Prostate gland (tissue), 2 donors: Measurements from ENCODE around the gene GJC1. TPM values are rescaled to one million over a fixed set of nuclear protein-coding genes. Genes with fewer than 3 reads are reported as not detected.
"Not testable (repeated sequence)": the region's sequence is repeated elsewhere in the genome, so short reads cannot be mapped to it uniquely, and the experiment has no call there.

Experiments
- DNase-seq: peaks from one replicate; pipeline ENCODE4 v3.0.0-alpha.2; 2019; ENCODE audit warnings: low spot score
- H3K27ac ChIP-seq, 2 donors: fragments of 200-600 bp; sonication (generic); 2 replicates each; pipeline ENCODE4 v1.5.1; 2017 to 2019
- H3K27me3 ChIP-seq: fragments of 200-600 bp; sonication (generic); replicated peaks from 2 replicates; pipeline ENCODE4 v1.5.1; 2019; ENCODE audit not compliant: insufficient read depth
- H3K36me3 ChIP-seq, 2 donors: fragments of 200-600 bp; sonication (generic); 1 replicate in 1 of 2; 2 replicates in 1 of 2; pipeline versions ENCODE4 v1.5.1 to v1.8.1; 2017 to 2019
- H3K4me1 ChIP-seq: fragments of 200-600 bp; sonication (generic); replicated peaks from 2 replicates; pipeline ENCODE4 v1.5.1; 2019
- H3K4me3 ChIP-seq, 2 donors: fragments of 200-600 bp; sonication (generic); 2 replicates each; pipeline ENCODE4 v1.5.1; 2017 to 2019
- H3K9me3 ChIP-seq: fragments of 200-600 bp; sonication (generic); 2 replicates; pipeline ENCODE4 v1.5.1; 2017
- POLR2A ChIP-seq: fragments of 450-650 bp; IDR thresholded peaks from one replicate; pipeline ENCODE4 v1.6.1; 2016; ENCODE audit warnings: antibody characterized with exemption, mild to moderate bottlenecking
- POLR2AphosphoS5 ChIP-seq: sonication (generic); formaldehyde crosslinking; IDR thresholded peaks from one replicate; pipeline ENCODE4 v1.6.1; 2017; ENCODE audit warnings: antibody characterized with exemption
- WGBS: methylation state at CpG from one replicate; pipeline ENCODE4 v1.1.5; 2018; 5-methylcytosine and 5-hydroxymethylcytosine counted together
- intact Hi-C: fragments of 100-400 bp; cut with DNase I; formaldehyde crosslinking; loops from one replicate; pipeline ENCODE4 v1.14.2; 2022
- total RNA-seq, 2 donors: library from RNA; depleted of rRNA; stranded (reverse); fragments of >200 nt; gene quantifications; one replicate each; pipeline ENCODE4 v1.1.0, GENCODE V29; 2016
- TF ChIP-seq, protein P1 (sequence below), 4 experiments: fragments of 200-600 bp in 2 of 4; fragments of 450-650 bp in 2 of 4; sonication (generic) in 2 of 4; IDR thresholded peaks; 1 replicate in 3 of 4; 2 replicates in 1 of 4; pipeline ENCODE4 v1.5.1; 2016 to 2019; ENCODE audit warnings: antibody characterized with exemption in 4 of 4, mild to moderate bottlenecking in 2 of 4, moderate library complexity in 2 of 4

Gene GJC1
- total RNA-seq, 2 donors from 2014 or later = 5.3 to 18.3 TPM

DNA sequence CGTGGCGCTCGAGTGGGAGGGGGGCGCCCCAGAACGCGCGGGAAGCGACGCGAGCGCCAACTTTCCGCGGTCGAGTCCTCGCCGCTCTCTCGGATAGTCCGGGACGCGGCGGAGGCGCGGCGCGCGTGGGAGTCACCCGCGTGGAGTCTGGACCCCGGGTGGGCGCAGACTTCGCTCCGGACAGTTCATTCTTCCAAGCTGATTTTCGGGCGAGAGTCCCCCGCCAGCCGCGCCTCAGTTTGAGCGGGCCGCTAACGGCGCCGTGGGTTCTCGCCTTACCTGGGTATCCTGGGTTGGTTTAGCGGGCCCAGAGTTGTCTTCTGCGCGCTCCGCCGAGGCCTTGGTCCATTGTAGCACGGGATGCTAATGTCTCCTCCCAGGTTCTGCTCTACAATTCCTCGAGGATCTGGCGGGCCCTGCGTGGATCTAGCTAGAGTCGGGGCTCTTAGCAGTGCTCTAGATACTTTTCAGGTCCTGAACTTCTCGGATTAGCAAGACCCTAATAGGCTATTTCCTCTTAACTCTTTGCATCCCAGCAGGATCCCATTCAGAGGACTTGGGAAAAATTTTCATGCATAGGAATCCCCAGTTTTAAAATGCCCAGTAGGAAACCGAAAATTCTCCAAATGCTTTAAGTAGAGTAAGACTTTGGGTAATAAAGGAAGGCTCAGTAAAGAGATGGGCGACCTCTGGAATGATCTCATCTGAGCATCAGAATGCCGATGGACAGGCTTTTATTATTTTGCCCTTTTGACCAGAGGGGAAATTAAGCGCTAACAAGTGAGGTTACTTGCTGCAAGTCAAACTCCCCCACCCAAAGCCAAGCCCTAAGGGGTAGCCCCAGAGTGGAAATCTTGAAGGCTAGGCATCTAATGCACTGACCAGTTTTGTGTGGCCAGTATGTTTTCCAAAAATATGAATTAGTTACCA, 537 bp upstream of the GJC1 start:
- Histone ChIP-seq H3K27ac (peak overlapping the region; percentile 59 to 69), H3K27me3 (peaks cover 12% of the 10 kb centered on the region), H3K9me3 (no peaks in the 10 kb centered on the region), H3K36me3 (no peaks in the 10 kb centered on the region), H3K4me3 (peak overlapping the region; percentile 37 to 44), H3K4me1 (no peaks in the 10 kb centered on the region)
- DNase-seq = no peak
- WGBS = 12% methylated on average over 33 of the region's 58 CpGs
- intact Hi-C loops = no loop called here
- TF ChIP-seq, protein P1, sequence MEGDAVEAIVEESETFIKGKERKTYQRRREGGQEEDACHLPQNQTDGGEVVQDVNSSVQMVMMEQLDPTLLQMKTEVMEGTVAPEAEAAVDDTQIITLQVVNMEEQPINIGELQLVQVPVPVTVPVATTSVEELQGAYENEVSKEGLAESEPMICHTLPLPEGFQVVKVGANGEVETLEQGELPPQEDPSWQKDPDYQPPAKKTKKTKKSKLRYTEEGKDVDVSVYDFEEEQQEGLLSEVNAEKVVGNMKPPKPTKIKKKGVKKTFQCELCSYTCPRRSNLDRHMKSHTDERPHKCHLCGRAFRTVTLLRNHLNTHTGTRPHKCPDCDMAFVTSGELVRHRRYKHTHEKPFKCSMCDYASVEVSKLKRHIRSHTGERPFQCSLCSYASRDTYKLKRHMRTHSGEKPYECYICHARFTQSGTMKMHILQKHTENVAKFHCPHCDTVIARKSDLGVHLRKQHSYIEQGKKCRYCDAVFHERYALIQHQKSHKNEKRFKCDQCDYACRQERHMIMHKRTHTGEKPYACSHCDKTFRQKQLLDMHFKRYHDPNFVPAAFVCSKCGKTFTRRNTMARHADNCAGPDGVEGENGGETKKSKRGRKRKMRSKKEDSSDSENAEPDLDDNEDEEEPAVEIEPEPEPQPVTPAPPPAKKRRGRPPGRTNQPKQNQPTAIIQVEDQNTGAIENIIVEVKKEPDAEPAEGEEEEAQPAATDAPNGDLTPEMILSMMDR (IDR thresholded peaks at IDR 0.05) = no peak
- TF ChIP-seq POLR2A = no peak
- no peak for TF ChIP-seq POLR2AphosphoS5

DNA sequence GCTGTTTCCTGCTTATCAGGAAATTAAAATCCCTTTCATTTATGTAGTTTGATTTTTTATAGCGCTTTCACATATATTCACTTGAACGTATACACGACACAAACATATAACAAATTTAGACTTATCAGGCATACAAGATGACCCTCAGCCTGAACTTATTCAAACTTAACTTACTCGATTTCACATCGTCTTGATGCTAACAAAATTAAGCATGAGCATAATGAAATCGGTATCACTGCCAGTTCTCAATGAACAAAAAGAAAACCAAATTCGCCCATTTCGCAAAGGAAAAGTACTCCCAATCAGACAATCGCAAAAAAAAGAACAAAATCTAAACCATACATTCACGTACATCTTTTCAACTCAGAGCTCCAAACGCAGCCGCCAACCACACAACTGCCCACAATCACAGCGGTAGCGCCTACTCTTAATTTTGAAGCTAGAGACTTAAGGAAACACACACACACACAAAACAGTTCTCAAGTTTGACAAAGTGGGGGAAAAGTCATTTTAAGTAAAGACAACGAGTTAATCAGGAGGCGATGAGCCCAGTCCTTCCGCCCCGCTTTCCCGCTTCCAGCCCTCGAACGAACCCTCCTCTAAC, 1.1 kb downstream of the GJC1 start:
- DNase-seq = no peak
- Histone ChIP-seq H3K27me3 (peaks cover 12% of the 10 kb centered on the region), H3K9me3 (no peaks in the 10 kb centered on the region), H3K4me1 (no peaks in the 10 kb centered on the region), H3K36me3 (no peaks in the 10 kb centered on the region), H3K4me3 (peak overlapping the region; percentile 37 to 44), H3K27ac (peak overlapping the region; percentile 23 to 69)
- 5% methylated on average over 21 of the region's 21 CpGs for WGBS
- intact Hi-C loops = loop anchor here (5.0 kb wide), 2 partner anchors 38 to 42 kb away; no protein-coding TSS in a partner anchor
- TF ChIP-seq POLR2A = no peak
- TF ChIP-seq, protein P1 (IDR thresholded peaks at IDR 0.05) = no peak
- no peak for TF ChIP-seq POLR2AphosphoS5

DNA sequence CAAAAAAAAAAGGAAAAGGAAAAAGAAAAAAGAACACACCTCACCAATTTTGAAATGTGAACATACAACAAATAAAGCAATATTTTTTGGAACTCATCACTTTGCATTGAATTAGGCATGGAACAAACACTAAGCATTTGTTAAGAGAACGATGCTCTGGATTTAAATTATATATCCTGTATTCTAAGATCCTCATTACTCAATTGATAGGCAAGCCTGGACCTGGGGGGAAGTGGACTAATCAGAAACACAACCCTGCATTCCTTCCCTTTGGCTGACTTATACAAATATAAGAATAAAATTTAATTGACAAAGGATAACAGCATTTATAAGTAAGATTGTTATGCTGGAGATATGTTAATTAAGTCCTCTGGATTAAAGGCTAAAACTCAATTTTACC, 2.2 kb downstream of the GJC1 start:
- TF ChIP-seq, protein P1 (IDR thresholded peaks at IDR 0.05) = no peak
- TF ChIP-seq POLR2A (no peak), POLR2AphosphoS5 (no peak)
- H3K27me3 ChIP-seq = peaks cover 12% of the 10 kb centered on the region
- intact Hi-C loops = loop anchor here (5.0 kb wide), 2 partner anchors 39 to 41 kb away; no protein-coding TSS in a partner anchor
- no peak overlapping the region for H3K4me3 ChIP-seq
- no peaks in the 10 kb centered on the region for H3K36me3 ChIP-seq
- no peaks in the 10 kb centered on the region for H3K4me1 ChIP-seq
- 57% methylated on average over 1 of the region's 1 CpG for WGBS
- peak overlapping the region in 1 of 2 donors; percentile 23 for H3K27ac ChIP-seq
- no peak for DNase-seq
- H3K9me3 ChIP-seq = no peaks in the 10 kb centered on the region

DNA sequence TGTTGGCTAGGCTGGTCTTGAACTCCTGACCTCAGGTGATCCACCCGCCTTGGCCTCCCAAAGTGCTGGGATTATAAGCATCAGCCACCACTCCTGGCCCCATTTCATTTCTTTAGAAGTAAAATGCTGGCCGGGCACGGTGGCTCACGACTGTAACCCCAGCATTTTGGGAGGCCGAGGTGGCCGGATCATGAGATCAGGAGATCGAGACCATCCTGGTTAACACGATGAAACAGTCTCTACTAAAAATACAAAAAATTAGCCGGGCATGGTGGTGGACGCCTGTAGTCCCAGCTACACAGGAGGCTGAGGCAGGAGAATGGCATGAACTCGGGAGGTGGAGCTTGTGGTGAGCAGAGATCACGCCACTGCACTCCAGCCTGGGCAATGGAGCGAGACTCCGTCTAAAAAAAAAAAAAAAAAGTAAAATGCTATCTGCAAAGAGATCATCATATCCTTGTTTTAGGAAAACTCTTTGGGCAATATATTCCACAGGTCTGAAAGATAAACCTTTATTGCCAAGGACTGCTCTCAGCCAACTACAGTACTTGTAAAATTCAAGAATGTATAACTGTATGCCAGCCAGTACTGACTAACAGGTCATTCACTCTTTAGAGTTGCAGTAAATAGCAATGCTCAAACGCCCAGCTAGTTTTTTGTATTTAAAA, 3.8 kb downstream of the GJC1 start:
- H3K36me3 ChIP-seq = no peaks in the 10 kb centered on the region
- 77% methylated on average over 15 of the region's 15 CpGs for WGBS
- DNase-seq = no peak
- intact Hi-C loops = loop anchor here (5.0 kb wide), 2 partner anchors 39 to 41 kb away; no protein-coding TSS in a partner anchor
- no peaks in the 10 kb centered on the region for H3K9me3 ChIP-seq
- H3K27me3 ChIP-seq = peaks cover 12% of the 10 kb centered on the region
- TF ChIP-seq POLR2A = no peak
- TF ChIP-seq, protein P1 (IDR thresholded peaks at IDR 0.05) = no peak
- no peak for TF ChIP-seq POLR2AphosphoS5
- no peaks in the 10 kb centered on the region for H3K4me1 ChIP-seq
- peak overlapping the region in 1 of 2 donors; percentile 38 for H3K27ac ChIP-seq
- no peak overlapping the region for H3K4me3 ChIP-seq

DNA sequence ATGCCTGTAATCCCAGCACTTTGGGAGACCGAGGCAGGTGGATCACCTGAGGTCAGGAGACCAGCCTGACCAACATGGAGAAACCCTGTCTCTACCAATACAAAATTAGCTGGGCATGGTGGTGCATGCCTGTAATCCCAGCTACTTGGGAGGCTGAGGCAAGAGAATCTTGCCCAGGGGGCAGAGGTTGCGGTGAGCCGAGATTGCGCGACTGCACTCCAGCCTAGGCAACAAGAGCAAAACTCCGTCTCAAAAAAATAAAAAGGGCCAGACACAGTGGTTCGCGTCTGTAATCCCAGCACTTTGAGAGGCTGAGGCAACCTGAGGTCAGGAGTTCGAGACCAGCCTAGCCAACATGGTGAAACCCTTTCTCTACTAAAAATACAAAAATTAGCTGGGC, 4.9 kb downstream of the GJC1 start:
- not testable (repeated sequence) for H3K4me3 ChIP-seq, H3K4me1 ChIP-seq, H3K27ac ChIP-seq, DNase-seq, H3K36me3 ChIP-seq, H3K9me3 ChIP-seq
- H3K27me3 ChIP-seq = peaks cover 12% of the 10 kb centered on the region
- intact Hi-C loops = loop anchor here (5.0 kb wide), 2 partner anchors 38 to 42 kb away; no protein-coding TSS in a partner anchor
- 96% methylated on average over 9 of the region's 9 CpGs for WGBS
